NCI-H345 (cell line): ENCODE results near the gene PLPP7.
"Not testable (repeated sequence)": the region's sequence is repeated elsewhere in the genome, so short reads cannot be mapped to it uniquely, and the experiment has no call there.

ENCODE experiments used
- DNase-seq: peaks from one replicate; lab custom pipeline; 2025; lab: John Stamatoyannopoulos, UW

PLPP7 gene

GRCh38 chr9:131289301-131290035, at the start of gene PLPP7:
TSS of gene PLPP7 (plus strand) at chr9:131289723. CDS start at chr9:131289998, 275 bp downstream.
- no peak for DNase-seq

GRCh38 chr9:131240047-131240921, 49.2 kb upstream of the PLPP7 start:
- no peak for DNase-seq

GRCh38 chr9:131244331-131244730, 45.2 kb upstream of the PLPP7 start:
- DNase-seq = not testable (repeated sequence)

- no peak for DNase-seq
Observed at GRCh38 chr9:131246618-131247017, 42.9 kb upstream of the PLPP7 start.

GRCh38 chr9:131252120-131252519, 37.4 kb upstream of the PLPP7 start:
- DNase-seq = no peak

GRCh38 chr9:131253891-131254491, 35.5 kb upstream of the PLPP7 start:
- no peak for DNase-seq

- no peak for DNase-seq
Observed at GRCh38 chr9:131254626-131255025, 34.9 kb upstream of the PLPP7 start.

- no peak for DNase-seq
Observed at GRCh38 chr9:131255676-131256197, 33.8 kb upstream of the PLPP7 start.

GRCh38 chr9:131257266-131258025, 32.1 kb upstream of the PLPP7 start:
- no peak for DNase-seq

- no peak for DNase-seq
Observed at GRCh38 chr9:131258186-131258585, 31.3 kb upstream of the PLPP7 start.

- DNase-seq = no peak
Observed at GRCh38 chr9:131258698-131259431, 30.7 kb upstream of the PLPP7 start.

GRCh38 chr9:131259432-131259898, 30.1 kb upstream of the PLPP7 start:
- no peak for DNase-seq

GRCh38 chr9:131259916-131260597, 29.5 kb upstream of the PLPP7 start:
- no peak for DNase-seq

- no peak for DNase-seq
Observed at GRCh38 chr9:131260751-131261452, 28.6 kb upstream of the PLPP7 start.

- DNase-seq = no peak
Observed at GRCh38 chr9:131262327-131263032, 27.0 kb upstream of the PLPP7 start.

GRCh38 chr9:131263033-131263343, 26.5 kb upstream of the PLPP7 start:
- not testable (repeated sequence) for DNase-seq

GRCh38 chr9:131263701-131264100, 25.8 kb upstream of the PLPP7 start:
- DNase-seq = no peak

- DNase-seq = no peak
Observed at GRCh38 chr9:131264231-131264630, 25.3 kb upstream of the PLPP7 start.
